ENCODE results near the gene CFL1. TPM values are rescaled to one million over a fixed set of nuclear protein-coding genes. Genes with fewer than 3 reads are reported as not detected.

The CFL1 gene
- total and polyA plus RNA-seq, 10 of the 15 experiments (the other 5 are each of a cell fraction or from before 2014, with no cell fraction given), result 164 to 2,994 (median 1,500) TPM

GRCh38 chr11:65833297-65834030 lies 24.5 kb downstream of the CFL1 start, which contains the start of gene SNX32 (continued):
- TF ChIP-seq NR2C1 (IDR thresholded peaks at IDR 0.05) (peak; percentile 83), MAX (IDR thresholded peaks at IDR 0.05; ENCODE audit: low read depth, low read length) (peak; percentile 70), POLR2A (IDR thresholded peaks at IDR 0.05; ENCODE audit: low read depth, low read length) (peak; percentile 40; the same call in 1 of the 2 replicates), SMARCA5 (IDR thresholded peaks at IDR 0.05) (peak; percentile 58; the same call in 1 of the 2 replicates), ZNF207 (IDR thresholded peaks at IDR 0.05; ENCODE audit: borderline replicate concordance) (no peak; the same call in 1 of the 2 replicates), ZNF384 (IDR thresholded peaks at IDR 0.05; ENCODE audit: borderline replicate concordance, low read depth, low read length) (no peak), CREB1 (IDR thresholded peaks at IDR 0.05; ENCODE audit: low read depth) (peak; percentile 81), STAT1 (conservative IDR thresholded peaks at IDR 0.05) (no peak), TCF12 (IDR thresholded peaks at IDR 0.05; ENCODE audit: low read depth, low read length) (no peak), RB1 (IDR thresholded peaks at IDR 0.05; ENCODE audit: borderline replicate concordance) (no peak), PAX8 (IDR thresholded peaks at IDR 0.05) (no peak), ZBTB11 (CRISPR knock-in tag; IDR thresholded peaks at IDR 0.05) (no peak), PAX5 (IDR thresholded peaks at IDR 0.05; ENCODE audit: borderline replicate concordance, low read depth, low read length) (peak; percentile 45; the same call in 1 of the 2 replicates), SIN3A (IDR thresholded peaks at IDR 0.05; ENCODE audit: low read depth, low read length) (0 out of 2 replicates have a peak, but pooled peaks have one; percentile 59), FOS (IDR thresholded peaks at IDR 0.05; ENCODE audit: borderline replicate concordance, extremely low read depth, insufficient read length) (peak; percentile 91), NRF1 (conservative IDR thresholded peaks at IDR 0.05; ENCODE audit: low read depth, low read length) (peak; percentile 51), E4F1 (IDR thresholded peaks at IDR 0.05; ENCODE audit: borderline replicate concordance, partially characterized antibody) (peak; percentile 92), NKRF (conservative IDR thresholded peaks at IDR 0.05) (0 out of 2 replicates have a peak, but pooled peaks have one; percentile 39), BMI1 (IDR thresholded peaks at IDR 0.05; ENCODE audit: borderline replicate concordance) (no peak), SMAD1 (IDR thresholded peaks at IDR 0.05; ENCODE audit: low read depth, partially characterized antibody) (no peak), STAT3 (IDR thresholded peaks at IDR 0.05; ENCODE audit: low read depth, low read length) (no peak), MEF2A (IDR thresholded peaks at IDR 0.05; ENCODE audit: insufficient read depth, low read depth, low read length) (no peak)

Measured in GM12878 (cell line).